ENCODE results near the gene PCP2. TPM values are rescaled to one million over a fixed set of nuclear protein-coding genes. Genes with fewer than 3 reads are reported as not detected.
A peak's percentile ranks its signal among the peaks of the same experiment; 100 is the strongest.

The PCP2 gene
- 1 to 10 TPM in 1 of 2 donors, under 1 TPM in 1; 0.58 to 1.3 TPM for polyA plus RNA-seq

GRCh38 chr19:7633698-7634097 is at the start of gene PCP2:
Gene PCP2 (minus strand): TSS chr19:7633719. CDS start chr19:7633457, 262 bp downstream.
- Histone ChIP-seq H3K36me3 (ENCODE audit: control insufficient read depth in 2 of 2, insufficient read depth in 2 of 2, low read length in 1 of 2) (peaks cover 0 to 10% of the 10 kb centered on the region in 2 donors), H3K4me3 (ENCODE audit: low read depth in 1 of 2, low read length in 2 of 2) (no peak within 1 kb of the TSS), H3K4me1 (ENCODE audit: control insufficient read depth in 2 of 2, insufficient read depth in 2 of 2, low read length in 1 of 2) (peaks cover 3 to 12% of the 10 kb centered on the region in 2 donors), H3K9me3 (ENCODE audit: control insufficient read depth in 2 of 2, insufficient read depth in 1 of 2, low read depth in 1 of 2, low read length in 1 of 2) (no peaks in the 10 kb centered on the region), H3K27me3 (ENCODE audit: control insufficient read depth in 1 of 2, insufficient read depth in 2 of 2, low read length in 2 of 2) (no peaks in the 10 kb centered on the region), H3K27ac (ENCODE audit: low read depth in 2 of 2, low read length in 1 of 2) (no peak within 1 kb of the TSS)
- 13% methylated on average over 1 of the region's 2 CpGs; no CpG with 5 or more reads in 1 of the 2 donors for WGBS, 2 donors

- H3K4me1 ChIP-seq (ENCODE audit: control insufficient read depth in 2 of 2, insufficient read depth in 2 of 2, low read length in 1 of 2): peaks cover 0 to 21% of the 10 kb centered on the region in 2 donors
- no peaks in the 10 kb centered on the region for H3K27me3 ChIP-seq (ENCODE audit: control insufficient read depth in 1 of 2, insufficient read depth in 2 of 2, low read length in 2 of 2)
- H3K27ac ChIP-seq (ENCODE audit: low read depth in 2 of 2, low read length in 1 of 2): no peak overlapping the region
- WGBS, 2 donors: 83 to 84% methylated on average over 74 of the region's 74 CpGs
- H3K36me3 ChIP-seq (ENCODE audit: control insufficient read depth in 2 of 2, insufficient read depth in 2 of 2, low read length in 1 of 2): peaks cover 0 to 10% of the 10 kb centered on the region in 2 donors
- no peaks in the 10 kb centered on the region for H3K9me3 ChIP-seq (ENCODE audit: control insufficient read depth in 2 of 2, insufficient read depth in 1 of 2, low read depth in 1 of 2, low read length in 1 of 2)
- peak overlapping the region in 1 of 2 donors; percentile 95 for H3K4me3 ChIP-seq (ENCODE audit: low read depth in 1 of 2, low read length in 2 of 2)
These were observed 48.8 kb upstream of the PCP2 start for GRCh38 chr19:7682175-7682855.

GRCh38 chr19:7681340-7682174 is 48.0 kb upstream of the PCP2 start:
- Histone ChIP-seq H3K4me1 (ENCODE audit: control insufficient read depth in 2 of 2, insufficient read depth in 2 of 2, low read length in 1 of 2) (peaks cover 0 to 21% of the 10 kb centered on the region in 2 donors), H3K9me3 (ENCODE audit: control insufficient read depth in 2 of 2, insufficient read depth in 1 of 2, low read depth in 1 of 2, low read length in 1 of 2) (no peaks in the 10 kb centered on the region), H3K27ac (ENCODE audit: low read depth in 2 of 2, low read length in 1 of 2) (peak overlapping the region; percentile 66 to 77), H3K27me3 (ENCODE audit: control insufficient read depth in 1 of 2, insufficient read depth in 2 of 2, low read length in 2 of 2) (no peaks in the 10 kb centered on the region), H3K36me3 (ENCODE audit: control insufficient read depth in 2 of 2, insufficient read depth in 2 of 2, low read length in 1 of 2) (peaks cover 0 to 10% of the 10 kb centered on the region in 2 donors), H3K4me3 (ENCODE audit: low read depth in 1 of 2, low read length in 2 of 2) (peak overlapping the region; percentile 95 to 99)
- WGBS, 2 donors: 3 to 6% methylated on average over 43 of the region's 43 CpGs

- peak within 1 kb of the TSS; percentile 95 to 99 for H3K4me3 ChIP-seq (ENCODE audit: low read depth in 1 of 2, low read length in 2 of 2)
- H3K4me1 ChIP-seq (ENCODE audit: control insufficient read depth in 2 of 2, insufficient read depth in 2 of 2, low read length in 1 of 2): peaks cover 0 to 21% of the 10 kb centered on the region in 2 donors
- H3K27me3 ChIP-seq (ENCODE audit: control insufficient read depth in 1 of 2, insufficient read depth in 2 of 2, low read length in 2 of 2): no peaks in the 10 kb centered on the region
- H3K27ac ChIP-seq (ENCODE audit: low read depth in 2 of 2, low read length in 1 of 2): peak within 1 kb of the TSS; percentile 66 to 77
- 0 to 1% methylated on average over 65 to 79 of the region's 79 CpGs for WGBS, 2 donors
- H3K9me3 ChIP-seq (ENCODE audit: control insufficient read depth in 2 of 2, insufficient read depth in 1 of 2, low read depth in 1 of 2, low read length in 1 of 2): no peaks in the 10 kb centered on the region
- peaks cover 0 to 10% of the 10 kb centered on the region in 2 donors for H3K36me3 ChIP-seq (ENCODE audit: control insufficient read depth in 2 of 2, insufficient read depth in 2 of 2, low read length in 1 of 2)
These were observed 47.3 kb upstream of the PCP2 start, which contains the start of gene TRAPPC5 for GRCh38 chr19:7680606-7681339. Gene TRAPPC5 (plus strand): TSS chr19:7680833. CDS start chr19:7682254, 1,421 bp downstream.

GRCh38 chr19:7679771-7680605 is 46.5 kb upstream of the PCP2 start:
- Histone ChIP-seq H3K4me1 (ENCODE audit: control insufficient read depth in 2 of 2, insufficient read depth in 2 of 2, low read length in 1 of 2) (peaks cover 0 to 21% of the 10 kb centered on the region in 2 donors), H3K4me3 (ENCODE audit: low read depth in 1 of 2, low read length in 2 of 2) (peak overlapping the region; percentile 95 to 99), H3K36me3 (ENCODE audit: control insufficient read depth in 2 of 2, insufficient read depth in 2 of 2, low read length in 1 of 2) (peaks cover 0 to 10% of the 10 kb centered on the region in 2 donors), H3K9me3 (ENCODE audit: control insufficient read depth in 2 of 2, insufficient read depth in 1 of 2, low read depth in 1 of 2, low read length in 1 of 2) (no peaks in the 10 kb centered on the region), H3K27me3 (ENCODE audit: control insufficient read depth in 1 of 2, insufficient read depth in 2 of 2, low read length in 2 of 2) (no peaks in the 10 kb centered on the region), H3K27ac (ENCODE audit: low read depth in 2 of 2, low read length in 1 of 2) (no peak overlapping the region)
- 39 to 40% methylated on average over 22 of the region's 22 CpGs for WGBS, 2 donors

- Histone ChIP-seq H3K27ac (ENCODE audit: low read depth in 2 of 2, low read length in 1 of 2) (no peak overlapping the region), H3K4me3 (ENCODE audit: low read depth in 1 of 2, low read length in 2 of 2) (no peak overlapping the region), H3K36me3 (ENCODE audit: control insufficient read depth in 2 of 2, insufficient read depth in 2 of 2, low read length in 1 of 2) (peaks cover 0 to 10% of the 10 kb centered on the region in 2 donors), H3K9me3 (ENCODE audit: control insufficient read depth in 2 of 2, insufficient read depth in 1 of 2, low read depth in 1 of 2, low read length in 1 of 2) (no peaks in the 10 kb centered on the region), H3K27me3 (ENCODE audit: control insufficient read depth in 1 of 2, insufficient read depth in 2 of 2, low read length in 2 of 2) (no peaks in the 10 kb centered on the region), H3K4me1 (ENCODE audit: control insufficient read depth in 2 of 2, insufficient read depth in 2 of 2, low read length in 1 of 2) (peaks cover 0 to 21% of the 10 kb centered on the region in 2 donors)
- 34 to 35% methylated on average over 30 of the region's 30 CpGs for WGBS, 2 donors
These were observed 45.6 kb upstream of the PCP2 start for GRCh38 chr19:7678971-7679751.

- peaks cover 0 to 7% of the 10 kb centered on the region in 2 donors for H3K36me3 ChIP-seq (ENCODE audit: control insufficient read depth in 2 of 2, insufficient read depth in 2 of 2, low read length in 1 of 2)
- no peak overlapping the region for H3K27ac ChIP-seq (ENCODE audit: low read depth in 2 of 2, low read length in 1 of 2)
- H3K9me3 ChIP-seq (ENCODE audit: control insufficient read depth in 2 of 2, insufficient read depth in 1 of 2, low read depth in 1 of 2, low read length in 1 of 2): no peaks in the 10 kb centered on the region
- peaks cover 0 to 21% of the 10 kb centered on the region in 2 donors for H3K4me1 ChIP-seq (ENCODE audit: control insufficient read depth in 2 of 2, insufficient read depth in 2 of 2, low read length in 1 of 2)
- no peak overlapping the region for H3K4me3 ChIP-seq (ENCODE audit: low read depth in 1 of 2, low read length in 2 of 2)
- WGBS, 2 donors: 50 to 54% methylated on average over 12 of the region's 12 CpGs
- H3K27me3 ChIP-seq (ENCODE audit: control insufficient read depth in 1 of 2, insufficient read depth in 2 of 2, low read length in 2 of 2): no peaks in the 10 kb centered on the region
These were observed 44.3 kb upstream of the PCP2 start for GRCh38 chr19:7677669-7678311.

GRCh38 chr19:7676854-7677253 is 43.3 kb upstream of the PCP2 start, which contains the start of gene MCEMP1:
Gene MCEMP1 (plus strand): TSS chr19:7677090. CDS start chr19:7677121, 31 bp downstream.
- WGBS, 2 donors: 28 to 35% methylated on average over 10 of the region's 10 CpGs
- H3K36me3 ChIP-seq (ENCODE audit: control insufficient read depth in 2 of 2, insufficient read depth in 2 of 2, low read length in 1 of 2): no peaks in the 10 kb centered on the region
- no peaks in the 10 kb centered on the region for H3K9me3 ChIP-seq (ENCODE audit: control insufficient read depth in 2 of 2, insufficient read depth in 1 of 2, low read depth in 1 of 2, low read length in 1 of 2)
- H3K27me3 ChIP-seq (ENCODE audit: control insufficient read depth in 1 of 2, insufficient read depth in 2 of 2, low read length in 2 of 2): no peaks in the 10 kb centered on the region
- no peak within 1 kb of the TSS for H3K27ac ChIP-seq (ENCODE audit: low read depth in 2 of 2, low read length in 1 of 2)
- peaks cover 0 to 14% of the 10 kb centered on the region in 2 donors for H3K4me1 ChIP-seq (ENCODE audit: control insufficient read depth in 2 of 2, insufficient read depth in 2 of 2, low read length in 1 of 2)
- H3K4me3 ChIP-seq (ENCODE audit: low read depth in 1 of 2, low read length in 2 of 2): no peak within 1 kb of the TSS

Measured in esophagus (tissue), 2 donors.